T-helper 9 cell (primary cell): Measurements from ENCODE around the gene NUP54.

ENCODE experiments used
- DNase-seq: peaks from one replicate; pipeline ENCODE4 v3.0.0-alpha.2; 2020

The NUP54 gene

DNA sequence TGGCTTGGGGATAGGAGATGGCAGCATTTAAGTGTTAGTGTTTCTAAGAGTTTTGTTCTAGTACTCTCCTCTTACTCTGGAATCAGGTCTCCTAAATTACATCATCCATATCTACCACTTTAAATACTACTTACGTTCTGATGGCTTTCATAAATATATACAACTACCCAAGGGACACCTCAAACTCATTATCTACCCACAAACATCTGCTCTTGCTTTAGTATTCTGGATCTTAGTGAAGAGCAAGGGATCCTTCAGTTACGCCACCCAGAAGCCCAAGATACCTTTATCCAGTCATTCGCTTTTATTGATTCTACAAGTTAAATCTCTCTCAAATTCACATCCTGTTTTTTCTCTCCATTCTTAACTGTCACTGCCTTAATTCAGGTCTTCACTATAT lies 7.0 kb downstream of the NUP54 start:
- DNase-seq, result no peak

DNA sequence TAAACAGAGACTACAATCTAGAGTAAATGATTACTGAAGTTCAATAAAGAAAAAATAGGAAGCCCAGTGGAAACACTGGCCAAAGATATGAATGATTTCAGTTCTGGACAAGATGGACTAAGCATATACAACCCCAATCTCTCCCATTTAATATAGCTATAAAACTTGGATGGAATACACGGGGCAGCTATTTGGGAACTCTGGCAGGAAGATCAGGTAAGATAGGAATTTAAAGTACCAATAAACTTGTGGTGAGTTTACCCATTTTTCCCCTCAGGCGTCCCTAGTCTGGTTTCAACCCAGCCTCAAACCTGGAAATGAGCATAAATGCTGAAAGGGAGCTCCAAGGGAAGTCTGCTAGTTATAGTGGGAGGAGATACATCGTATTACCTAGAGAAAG lies 20.4 kb downstream of the NUP54 start:
- DNase-seq, result no peak

DNA sequence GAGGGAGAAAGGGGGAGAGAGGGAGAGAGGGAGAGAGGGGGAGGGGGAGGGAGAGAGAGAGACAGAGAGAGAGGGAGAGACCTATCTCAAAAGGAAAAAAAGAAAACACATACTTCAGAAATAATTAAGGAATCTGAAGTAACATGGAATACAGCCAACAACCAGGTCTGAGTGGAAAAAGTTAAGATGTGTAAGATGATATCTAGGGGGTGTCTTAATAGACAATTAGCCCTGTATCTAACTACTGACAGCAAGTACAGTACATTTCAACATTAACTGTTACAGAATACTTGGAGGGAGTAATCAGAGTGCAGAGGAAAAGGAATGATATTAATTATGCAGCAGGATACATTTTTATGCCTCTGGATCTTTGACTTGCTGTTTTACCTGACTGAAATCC lies 22.4 kb downstream of the NUP54 start:
- DNase-seq, result no peak

DNA sequence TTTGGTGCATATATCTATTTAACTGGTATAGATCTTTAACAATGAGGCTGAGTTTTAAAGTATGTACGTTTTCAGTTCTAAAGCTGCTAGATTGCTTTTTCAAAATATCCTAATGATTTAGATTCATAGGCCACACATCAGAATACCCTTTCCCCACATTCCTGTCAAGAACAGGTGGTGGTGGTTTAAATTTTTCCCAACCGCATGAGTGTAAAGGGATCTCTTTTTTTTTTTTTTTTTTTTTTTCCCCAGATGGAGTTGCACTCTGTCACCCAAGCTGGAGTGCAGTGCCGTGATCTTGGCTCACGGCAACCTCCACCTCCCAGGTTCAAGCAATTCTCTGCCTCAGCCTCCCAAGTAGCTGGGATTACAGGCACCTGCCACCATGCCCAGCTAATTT lies 28.0 kb downstream of the NUP54 start:
- no peak for DNase-seq

DNA sequence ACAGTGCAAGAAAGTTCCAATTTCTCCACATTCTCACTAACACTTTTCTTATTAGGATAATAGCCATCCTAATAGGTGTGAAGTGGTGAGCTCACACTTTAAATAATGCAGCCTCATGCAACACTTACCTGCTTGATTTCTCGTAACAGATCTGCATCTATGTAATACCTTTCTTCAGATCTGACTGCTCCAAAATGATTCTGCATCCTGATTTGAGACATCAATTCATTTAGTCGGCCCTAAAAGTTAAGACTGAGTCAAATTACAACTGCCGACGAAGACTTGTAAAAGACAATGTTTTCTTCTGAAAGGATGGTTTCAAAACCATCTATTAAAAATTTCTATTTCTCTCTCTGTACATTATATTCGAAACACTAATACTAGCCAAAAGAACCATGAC lies 30.7 kb downstream of the NUP54 start:
- DNase-seq, result no peak

DNA sequence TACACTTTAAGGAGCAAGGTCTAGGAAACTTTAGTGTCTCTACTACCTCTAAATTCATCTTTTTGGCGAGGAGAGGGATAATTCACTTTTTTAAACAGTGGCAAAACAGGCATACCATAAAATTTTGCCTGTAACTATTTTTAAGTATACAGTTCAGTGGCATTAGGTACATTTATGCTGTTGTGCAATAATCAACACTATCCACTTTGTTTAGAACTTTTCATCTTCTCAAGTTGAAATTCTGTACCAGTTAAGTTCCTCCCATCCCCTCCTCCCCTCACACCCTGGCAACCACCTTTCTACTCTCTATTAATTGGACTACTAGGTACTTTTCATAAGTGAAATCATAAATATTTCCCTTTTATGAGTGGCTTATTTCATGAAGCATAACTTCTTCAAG lies 31.4 kb downstream of the NUP54 start:
- DNase-seq, result no peak

DNA sequence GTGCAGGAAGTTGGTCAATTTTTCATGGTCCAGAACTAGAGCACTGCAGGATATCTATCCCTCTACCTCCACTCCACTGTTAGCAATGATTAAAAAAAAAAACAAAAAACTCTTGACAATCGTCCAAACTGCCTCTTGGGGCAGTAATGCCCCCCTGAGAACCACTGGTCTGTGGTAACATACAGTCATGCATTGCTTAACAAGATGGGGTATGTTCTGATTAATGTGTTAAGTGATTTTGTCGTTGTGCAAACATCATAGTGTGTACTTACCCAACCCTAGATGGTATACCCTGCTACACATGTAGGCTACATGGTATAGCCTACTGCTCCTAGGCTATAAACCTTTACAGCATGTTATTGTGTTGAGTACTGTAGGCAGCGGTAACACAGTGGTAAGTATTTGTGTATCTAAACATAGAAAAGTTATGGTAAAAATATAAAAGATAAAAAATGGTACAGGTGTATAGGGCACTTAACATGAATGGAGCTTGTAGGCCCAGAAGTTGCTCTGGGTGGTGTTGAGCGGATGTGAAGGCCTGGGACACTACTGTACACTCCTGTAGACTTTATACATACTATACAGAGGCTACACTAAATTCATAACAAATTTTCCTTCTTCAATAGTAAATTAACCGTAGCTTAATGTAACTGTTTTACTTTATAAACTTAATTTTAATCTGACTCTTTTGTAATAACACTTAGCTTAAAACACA lies 39.6 kb downstream of the NUP54 start:
- no peak for DNase-seq

DNA sequence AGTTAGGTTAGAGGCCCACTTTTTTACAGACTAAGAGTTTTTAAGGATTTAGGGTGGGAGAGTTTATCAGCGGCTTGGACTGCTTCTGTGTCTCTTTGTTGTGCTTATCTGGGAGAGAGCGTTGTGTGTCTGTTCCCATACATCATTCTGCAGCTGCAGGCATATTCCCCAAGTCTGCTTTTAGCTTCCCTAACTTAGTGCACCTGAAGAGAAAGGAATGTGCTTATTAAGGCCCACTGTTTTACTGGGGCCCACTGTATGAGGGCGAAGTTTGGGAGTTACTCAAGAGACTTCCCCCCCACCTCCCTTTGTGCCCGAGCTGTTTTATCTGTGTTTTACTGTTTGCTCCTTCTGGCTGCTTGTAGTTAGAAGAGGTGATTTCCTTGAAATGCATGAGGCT lies 41.8 kb downstream of the NUP54 start:
- DNase-seq, result no peak

DNA sequence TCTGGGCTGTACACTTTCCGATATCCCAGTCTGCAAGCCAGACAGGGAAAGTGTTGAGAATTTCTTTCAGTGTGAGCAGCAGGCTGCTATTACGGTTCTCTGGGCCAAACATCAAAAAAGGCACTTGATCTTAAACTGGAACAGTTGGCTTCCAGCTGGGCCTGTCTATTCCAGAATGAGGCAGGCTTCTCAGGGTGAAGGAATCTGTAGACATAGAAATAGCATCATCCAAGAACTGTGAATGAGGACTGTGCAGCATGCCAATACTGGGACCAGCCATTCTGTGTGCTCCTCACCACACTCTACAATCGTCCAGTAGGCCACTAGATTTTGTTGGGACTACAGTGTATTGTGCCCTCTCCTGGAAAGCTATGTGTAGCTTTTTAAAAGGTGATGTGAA lies 42.5 kb downstream of the NUP54 start:
- no peak for DNase-seq

DNA sequence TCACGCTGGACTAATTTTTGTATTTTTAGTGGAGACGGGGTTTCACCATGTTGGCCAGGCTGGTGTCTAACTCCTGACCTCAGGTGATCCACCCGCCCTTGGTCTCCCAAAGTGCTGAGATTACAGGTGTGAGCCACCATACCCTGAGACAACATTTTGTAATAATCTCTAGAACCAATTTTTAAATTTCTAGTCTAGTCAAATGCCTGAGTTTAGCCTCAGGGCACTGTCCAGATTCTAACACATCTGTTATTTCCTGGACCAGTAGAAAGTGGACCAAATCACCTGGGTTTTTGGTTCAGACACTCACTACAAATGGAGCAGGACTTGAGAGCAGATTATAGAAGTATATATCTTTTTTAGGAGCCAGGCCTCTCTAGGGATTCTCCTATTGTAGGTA lies 52.1 kb downstream of the NUP54 start:
- no peak for DNase-seq

DNA sequence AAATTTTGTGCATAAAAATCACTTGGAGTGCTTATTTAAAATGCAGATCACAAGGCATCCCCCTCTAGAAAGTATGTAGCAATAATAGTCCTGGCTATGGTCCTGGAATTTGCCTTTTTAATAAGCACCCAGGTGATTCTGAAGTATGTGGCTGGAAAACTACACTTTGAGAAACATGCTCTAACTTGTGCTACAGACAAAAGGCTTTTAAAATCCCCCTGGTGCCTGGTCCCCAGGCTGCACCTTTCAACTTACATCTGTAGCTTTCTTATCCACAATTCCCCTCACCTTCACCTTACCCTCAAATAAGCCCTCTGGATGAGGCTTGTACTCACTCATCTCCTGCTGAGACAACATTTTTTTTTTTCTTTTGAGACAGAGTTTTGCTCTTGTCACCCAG lies 52.6 kb downstream of the NUP54 start:
- DNase-seq, result no peak

DNA sequence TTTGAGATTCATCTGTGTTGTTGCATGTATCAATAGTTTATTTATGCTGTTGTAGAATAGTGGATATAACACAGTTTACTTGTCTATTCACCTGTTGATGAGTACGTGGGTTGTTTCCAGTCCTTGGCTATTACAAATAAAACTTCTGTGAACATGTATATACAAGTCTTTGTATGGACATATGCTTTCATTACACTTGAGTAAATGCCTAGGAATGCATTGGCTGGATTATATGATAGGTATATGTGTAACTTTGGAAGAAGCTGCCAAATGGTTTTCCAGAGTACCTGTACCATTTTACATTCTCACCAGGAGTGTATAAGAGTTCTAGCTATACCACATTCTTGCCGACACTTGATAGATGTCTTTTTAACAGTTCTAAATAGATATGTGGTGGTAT lies 57.1 kb downstream of the NUP54 start:
- DNase-seq, result no peak

DNA sequence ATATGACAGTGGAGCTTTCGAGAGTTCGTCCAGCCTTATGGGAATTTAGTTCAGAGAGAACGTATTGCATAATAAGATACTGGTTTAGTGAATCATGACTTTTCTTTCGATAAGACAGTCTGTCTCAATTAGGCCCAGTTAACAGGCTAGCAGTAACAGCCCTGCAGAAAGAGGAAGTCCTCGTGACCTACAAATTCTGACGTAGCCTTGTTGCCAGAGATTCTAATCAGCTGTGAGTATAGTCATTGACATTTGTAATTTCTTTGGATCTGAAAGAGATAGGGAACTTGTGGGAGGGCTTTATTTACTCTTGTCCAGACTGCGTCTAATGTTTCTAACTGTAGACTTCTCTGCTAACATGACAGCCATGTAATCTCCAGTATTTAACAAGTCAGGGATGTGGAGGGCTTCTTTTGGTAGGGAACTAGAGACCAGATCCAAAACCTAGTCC lies 57.9 kb downstream of the NUP54 start:
- no peak for DNase-seq

DNA sequence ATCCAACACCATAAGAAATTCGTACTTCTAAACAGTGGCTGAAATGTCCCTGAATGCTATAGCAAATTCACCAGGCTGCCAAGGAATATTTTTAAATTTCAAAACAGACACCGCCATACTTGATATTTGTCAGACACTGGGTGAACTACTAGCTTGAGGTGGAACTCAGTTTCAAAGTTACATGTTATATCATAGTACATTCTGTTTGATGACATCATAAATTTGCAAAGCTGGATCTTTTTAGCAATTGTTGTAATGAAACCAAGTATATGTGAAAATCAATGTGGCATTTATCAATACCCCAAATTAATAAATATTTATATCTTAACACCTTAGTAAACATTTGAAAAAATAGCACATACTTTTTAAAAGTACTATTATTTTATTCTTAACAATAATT lies 59.5 kb downstream of the NUP54 start:
- no peak for DNase-seq

DNA sequence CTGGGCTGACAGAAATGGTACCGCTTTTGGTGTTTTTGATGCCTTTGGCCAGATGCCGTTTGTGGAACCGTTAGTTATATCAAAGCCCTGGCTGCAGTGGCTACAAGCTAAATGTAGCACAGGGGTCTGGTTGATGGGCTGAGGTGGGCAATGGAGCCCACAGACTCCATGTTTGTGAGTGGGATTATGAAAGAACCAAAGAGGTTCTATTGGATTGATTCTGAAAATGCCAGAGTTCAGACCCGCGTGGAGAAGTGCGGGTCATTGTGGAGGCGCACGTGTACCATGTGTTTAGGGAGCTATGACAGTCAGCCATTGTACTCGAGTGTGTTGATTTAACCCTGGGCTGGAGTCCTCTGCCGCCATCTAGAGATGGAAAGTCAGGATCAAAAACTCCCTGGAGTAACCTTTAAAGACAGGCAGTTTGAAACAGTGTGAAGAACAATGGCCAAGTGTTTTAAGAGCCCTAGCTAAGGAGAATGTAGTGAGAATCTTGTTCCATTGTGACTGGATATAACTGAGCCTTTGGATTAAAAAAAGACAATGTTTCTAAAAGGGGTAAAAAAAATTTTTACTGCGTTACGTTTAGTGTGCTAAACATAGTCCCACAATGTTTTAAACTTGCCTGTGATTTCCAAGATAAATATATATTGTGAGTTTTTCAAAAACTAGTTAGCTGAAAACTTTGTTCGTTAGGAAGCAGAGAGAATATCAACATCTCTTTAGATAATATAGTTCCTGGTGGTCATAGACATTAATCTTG lies 61.0 kb downstream of the NUP54 start:
- no peak for DNase-seq

DNA sequence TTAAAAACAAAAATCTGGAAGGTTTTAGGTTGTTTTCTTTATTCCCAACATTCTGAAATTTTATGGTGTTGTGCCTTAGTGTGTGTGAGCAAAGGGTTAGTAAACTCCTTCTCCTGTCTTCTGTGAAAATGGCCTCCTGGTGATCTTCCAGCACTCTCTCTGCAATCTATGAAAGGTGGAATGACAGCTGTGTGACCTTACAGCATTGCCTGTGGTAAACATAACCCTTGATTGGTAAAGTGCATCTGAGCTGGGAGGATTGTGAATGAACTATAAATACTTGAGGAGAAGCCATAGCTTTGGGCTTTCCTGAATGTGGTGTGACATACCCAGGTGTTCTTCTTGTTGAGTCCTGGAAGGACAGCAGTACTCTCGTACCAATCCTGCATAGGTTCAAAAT lies 63.7 kb downstream of the NUP54 start:
- DNase-seq, result no peak

DNA sequence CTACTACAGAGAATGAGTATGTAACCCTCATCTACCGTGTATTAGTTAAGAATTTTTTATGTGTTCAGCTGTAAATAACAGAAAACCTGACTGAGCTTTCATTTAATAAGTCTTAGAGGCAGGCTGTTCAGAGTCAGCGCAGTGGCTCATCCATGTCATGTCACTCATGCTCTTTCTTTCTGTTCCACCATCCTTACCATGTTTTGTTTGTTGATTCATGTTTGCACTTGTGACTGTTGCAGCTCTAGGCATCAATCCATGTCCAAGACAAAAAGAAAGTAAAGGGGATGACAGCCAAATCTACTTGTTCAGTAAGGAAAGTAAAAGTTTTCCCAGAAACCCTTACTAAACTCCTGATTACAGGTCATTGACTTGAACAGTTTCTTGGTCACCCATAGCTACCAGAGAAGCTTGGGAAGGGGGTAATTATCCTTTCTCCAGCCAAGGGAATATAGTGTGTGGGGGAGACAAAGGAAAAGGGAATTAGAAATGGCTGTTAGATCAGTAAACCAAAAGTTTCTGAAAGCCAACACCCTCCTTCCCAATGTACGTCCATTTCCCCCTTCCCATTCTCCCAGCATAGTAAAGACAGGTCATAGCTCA lies 64.7 kb downstream of the NUP54 start:
- DNase-seq, result no peak

DNA sequence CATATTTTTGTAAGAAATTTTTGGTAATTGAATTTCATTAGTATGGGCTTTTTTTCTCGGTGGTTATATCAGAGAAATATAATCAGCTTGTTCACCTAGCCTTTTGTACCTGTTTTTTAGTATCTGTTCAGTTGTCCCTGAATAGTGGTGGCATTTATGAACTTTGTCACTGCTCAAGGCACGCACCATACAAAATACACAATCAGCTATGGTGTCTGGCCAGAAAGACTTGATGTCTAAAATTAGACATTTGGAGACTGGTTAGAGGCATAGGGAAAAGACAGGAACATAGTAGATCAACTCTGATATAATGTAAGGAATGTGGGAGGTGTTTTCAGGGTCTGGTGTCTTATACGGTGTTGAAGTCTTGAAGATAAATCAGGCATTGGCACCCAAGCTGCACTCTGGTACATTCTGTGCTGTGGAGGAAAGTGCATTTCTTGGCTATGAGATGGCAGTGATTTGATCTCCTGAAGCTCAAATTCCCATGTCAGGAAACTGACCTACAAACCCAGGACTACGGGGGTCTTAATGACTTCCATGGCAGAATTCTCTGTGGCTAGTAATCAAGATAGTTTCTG lies 70.1 kb downstream of the NUP54 start:
- DNase-seq, result no peak

DNA sequence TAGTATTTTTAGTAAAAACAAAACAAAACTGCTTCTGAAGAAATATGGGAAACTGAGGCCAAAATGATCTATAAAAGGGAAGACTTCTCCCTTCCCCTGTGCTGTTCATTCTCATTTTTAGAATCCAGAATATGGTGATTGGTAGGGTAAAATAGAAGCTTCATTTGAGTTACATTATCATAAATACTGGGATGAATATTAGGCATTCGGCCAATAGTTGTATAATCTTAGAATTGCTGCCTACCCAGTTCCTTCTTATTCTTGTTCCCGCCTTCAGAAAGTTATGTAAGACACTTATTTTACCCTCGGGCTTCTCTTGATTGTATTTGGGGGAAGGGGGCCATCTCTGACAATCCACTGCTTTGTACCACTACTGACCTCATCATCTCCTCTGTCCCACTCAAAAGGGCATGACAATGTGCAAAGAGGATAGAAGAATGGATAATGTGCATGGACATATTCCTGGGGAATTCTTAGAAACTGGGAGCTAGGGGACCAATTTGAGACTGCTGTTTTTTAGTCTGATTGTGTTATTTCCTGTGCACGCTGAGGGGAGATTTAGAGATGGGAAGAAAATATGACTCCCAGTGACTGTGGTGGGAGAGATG lies 73.1 kb downstream of the NUP54 start:
- no peak for DNase-seq

DNA sequence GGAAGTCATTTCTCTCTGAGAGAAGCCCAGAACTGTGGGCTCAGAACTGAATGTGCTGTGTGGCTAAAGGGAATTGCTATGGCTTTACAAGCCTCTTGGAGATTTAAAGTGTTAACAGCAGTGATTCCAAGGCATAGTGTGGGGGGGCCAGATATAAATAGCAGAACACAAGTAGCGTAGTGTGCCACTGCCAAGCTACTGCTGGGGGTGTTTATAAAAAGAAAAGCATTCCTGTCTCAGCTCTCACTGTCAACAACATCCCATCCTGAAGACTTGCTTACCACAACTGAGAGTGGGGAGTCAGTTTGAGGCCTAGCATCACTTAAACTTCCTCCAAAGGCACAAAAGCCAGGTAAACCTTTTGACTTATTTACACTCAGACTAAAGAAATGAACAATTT lies 73.7 kb downstream of the NUP54 start, which contains the start of gene ART3:
ART3 (plus strand) TSS at position 242 of the 400 bp plus-strand sequence. CDS start 1,181 bp downstream, outside the sequence.
- no peak for DNase-seq

DNA sequence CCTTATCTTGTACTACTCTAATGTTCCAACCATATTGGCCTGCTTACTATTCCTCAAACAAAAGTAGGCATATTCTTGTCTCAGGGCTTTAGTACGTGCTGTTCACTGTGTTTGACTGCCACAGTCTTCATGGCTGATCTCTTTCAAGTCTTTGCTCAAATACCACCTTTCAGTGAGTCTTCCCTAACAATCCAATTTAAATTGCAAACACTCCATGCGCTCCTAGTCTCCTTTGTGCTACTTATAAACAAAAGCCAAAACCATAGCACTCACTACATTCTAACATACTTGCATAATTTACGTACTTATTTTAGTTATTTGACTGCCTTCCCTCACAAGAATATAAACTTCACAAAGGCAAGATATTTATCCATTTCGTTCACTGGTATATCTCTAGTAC lies 75.4 kb downstream of the NUP54 start:
- no peak for DNase-seq

DNA sequence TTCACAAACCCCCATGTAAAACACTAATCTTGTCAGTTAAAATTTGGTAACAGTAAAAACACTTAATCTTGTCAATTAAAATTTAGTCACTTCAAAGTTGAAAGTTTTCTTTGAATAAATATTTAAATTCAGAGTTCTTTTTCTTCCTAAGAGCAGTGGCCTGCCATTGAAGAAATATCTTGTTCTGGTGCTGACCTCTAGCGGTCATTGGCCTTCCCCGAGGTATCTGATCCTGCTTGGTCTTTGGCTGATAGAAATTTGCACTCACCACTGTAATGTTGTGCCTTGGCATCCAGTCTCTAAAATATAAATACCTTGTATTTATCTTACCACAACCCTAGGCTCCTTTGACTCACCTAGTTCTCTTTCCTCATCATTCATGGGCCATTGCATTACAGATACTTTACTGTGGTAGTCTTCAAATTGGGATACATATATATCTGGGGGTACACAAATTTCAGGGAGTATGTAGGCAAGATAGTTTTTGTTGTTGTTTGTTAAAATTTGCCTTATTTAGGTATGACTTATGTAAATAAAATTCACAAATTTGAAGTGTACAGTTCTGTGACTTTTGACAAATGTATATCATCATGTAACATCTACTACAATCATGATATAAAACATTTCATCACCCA lies 80.4 kb downstream of the NUP54 start:
- DNase-seq, result peak; percentile 51

DNA sequence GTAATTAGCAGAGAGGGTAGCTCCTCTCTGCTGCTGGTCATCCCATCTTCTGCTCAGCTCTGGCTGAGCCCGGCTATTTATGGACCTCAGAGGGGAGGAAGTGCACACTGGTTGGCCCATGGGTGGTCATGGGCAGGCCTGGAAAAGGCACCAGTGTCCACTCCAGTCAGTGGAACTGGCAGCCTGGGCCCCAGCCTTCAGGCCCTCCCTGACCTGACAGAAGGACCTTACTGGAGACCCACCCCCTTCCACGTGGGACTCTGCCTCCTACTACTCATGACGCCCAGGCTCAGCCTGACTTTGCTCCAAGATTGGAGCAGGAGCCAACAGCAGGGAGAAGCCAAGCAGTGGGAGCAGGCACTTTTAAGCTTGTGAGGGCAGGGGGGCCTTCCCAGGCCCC lies 81.7 kb downstream of the NUP54 start:
- DNase-seq, result no peak
